Femur (tissue), 1 donor: ENCODE data around the gene APLN.

ENCODE experiments used
- DNase-seq: peaks from one replicate; pipeline ENCODE4 v3.0.0-alpha.2; 2017

Gene APLN

DNA sequence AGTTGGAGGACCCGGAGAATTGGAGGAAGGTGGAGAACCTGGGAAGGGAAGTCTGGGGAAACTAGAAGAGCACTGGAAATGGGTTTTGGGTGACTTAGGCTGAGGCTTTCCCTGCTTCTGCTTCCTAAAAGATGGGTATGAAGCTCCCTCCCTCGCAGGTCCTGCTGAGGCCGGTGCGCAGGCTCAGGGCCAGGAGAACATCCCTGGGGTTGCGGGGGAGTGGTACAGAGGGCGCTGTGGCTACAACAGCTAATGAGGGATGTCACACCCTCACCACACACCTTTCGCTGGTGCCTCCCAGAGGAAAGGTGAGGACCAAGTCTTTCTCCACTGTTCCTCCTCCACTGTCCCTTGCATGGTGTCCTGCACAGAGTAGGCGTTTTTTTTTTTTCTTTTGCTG is 15.8 kb downstream of the APLN start:
- no peak for DNase-seq

DNA sequence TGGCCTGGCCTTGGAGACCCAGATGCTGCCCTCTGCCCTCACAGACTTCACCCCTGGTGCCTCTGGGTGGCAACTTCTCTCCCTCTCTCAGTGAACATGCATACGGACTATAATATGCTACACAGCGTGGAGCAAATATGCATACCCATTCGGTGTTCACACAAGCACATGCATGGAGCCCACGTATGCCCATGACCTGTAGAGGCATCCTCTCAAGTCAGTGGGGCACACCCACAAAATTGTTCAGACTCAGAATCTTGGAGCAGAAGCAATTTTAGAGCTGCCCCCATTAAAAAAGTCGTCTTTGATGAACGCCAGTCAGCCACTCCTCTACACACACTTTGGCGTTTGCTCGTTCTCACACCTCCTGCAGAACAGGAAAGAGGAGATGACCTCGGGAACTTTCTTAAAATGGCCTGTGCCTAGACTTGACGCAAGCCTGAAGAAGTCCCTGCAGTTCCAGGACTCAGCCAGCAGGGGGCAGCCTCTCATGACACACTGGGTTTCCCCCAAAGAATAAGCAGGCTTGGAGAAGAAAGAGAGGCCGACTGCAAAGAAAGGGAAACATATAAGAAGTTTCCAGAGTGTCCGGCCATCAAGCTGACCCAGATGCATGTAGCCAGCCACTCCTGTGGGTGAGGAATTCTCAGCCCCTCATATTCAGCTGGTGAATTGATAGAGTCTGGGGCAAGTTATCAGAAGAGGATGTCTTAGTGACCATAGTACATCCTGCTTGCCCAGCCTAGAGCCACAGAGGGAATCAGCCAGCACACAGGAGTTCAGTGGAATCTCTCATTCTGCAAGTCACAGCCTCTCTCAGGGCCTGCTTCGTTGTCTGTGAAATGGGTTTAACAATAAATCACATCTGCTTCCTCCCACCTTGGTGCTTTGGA is 17.3 kb downstream of the APLN start:
- peak; percentile 77 for DNase-seq

DNA sequence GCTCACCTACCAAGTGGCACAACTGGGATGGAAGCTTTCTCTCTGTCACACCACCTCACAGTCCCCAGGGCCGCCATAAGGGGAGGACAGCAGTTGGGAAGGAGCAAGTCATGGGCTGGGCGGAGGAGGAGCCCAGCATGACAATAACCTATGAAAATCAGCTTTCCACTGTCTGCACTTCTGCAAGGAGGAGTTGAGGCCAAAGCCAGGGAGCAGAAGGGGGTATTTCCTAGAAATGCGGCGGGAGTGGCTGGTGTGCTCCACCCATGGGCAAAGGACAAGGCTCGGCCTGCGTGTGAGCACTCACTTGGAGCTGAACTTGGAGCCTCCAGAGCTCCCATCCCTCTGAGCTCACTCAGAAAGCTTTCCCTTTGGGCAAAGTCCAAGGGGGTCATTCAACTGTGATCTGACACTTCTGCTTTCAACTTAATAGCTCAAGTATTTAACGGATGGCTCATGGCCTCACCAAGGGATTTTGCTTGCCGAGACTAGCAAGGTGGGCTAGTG is 18.5 kb downstream of the APLN start:
- DNase-seq = no peak

DNA sequence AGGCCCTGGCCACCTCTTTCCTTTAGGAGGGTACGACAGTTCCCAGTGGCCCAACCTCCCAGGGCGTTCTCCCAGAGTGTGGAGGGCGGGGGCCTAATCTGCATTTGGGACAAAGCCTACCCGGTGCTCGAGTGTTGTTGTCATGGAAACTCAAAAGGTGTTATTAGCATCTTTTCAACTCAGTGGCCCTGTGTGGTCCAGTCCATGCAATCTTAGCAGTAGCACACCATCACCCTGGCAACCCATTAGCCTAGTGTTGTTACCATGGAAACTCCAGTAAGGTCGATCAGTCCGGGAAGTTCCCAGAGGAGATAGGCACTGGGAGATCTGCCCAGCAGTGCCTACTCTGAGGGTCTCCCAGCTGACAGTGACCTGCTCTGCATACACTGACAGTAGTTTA is 20.2 kb downstream of the APLN start:
- no peak for DNase-seq

DNA sequence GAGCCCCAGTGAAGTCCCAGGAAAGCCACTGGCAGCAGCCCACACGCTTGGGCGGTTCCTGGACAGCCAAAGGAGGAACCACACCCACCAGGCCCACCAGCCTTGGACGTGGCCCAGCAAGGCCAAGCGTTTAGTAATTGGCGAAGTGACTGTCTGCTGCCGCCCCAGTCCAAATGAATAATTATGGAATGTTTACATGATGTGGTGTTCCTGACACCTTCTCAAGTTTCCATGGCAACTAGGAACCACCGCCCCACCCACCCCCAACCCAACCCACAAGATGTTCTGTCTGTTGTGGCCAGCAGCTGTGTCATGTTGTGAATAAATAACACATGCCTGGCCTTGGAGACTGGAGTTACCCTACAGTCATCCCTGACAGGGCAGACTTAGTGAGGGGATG is 22.3 kb downstream of the APLN start:
- peak; percentile 51 for DNase-seq

DNA sequence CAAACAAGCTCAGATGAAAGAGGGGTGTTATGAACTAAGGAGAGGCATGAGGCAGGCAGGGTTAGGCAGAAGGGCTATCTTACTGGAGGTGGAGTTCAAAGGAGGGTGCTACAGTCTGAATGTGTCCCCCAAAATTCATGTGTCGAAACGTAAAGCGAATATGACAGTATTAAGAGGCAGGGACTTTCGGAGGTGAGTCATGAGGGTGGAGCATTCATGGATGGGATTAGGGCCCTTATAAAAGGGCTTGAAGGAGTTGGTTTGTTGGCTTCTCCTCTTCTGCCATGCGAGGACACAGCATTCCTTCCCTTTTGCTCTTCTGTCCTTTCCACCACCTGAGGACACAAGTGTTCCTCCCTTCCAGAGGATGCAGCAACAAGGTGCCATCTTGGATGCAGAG is 22.9 kb downstream of the APLN start:
- no peak for DNase-seq

DNA sequence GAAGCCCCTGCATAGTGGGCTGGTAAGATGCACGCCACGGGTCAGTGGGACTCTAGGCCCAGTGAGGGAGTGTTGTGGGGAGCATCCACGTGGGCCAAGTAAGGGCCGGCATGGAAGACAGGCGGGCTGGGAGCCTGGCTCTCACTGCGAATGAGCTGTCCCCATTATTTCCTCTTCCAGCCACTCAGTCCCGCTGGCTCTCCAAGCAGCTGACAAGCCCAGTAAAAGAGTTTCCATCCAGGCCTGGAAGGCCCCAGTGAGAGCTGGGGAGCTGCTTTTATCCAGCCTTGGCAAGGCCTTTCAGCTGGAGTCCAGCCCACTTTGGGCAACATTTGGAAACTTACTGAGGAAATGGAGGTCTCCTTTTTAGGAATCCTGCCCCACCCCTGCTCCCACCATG is 24.9 kb downstream of the APLN start:
- peak; percentile 68 for DNase-seq

DNA sequence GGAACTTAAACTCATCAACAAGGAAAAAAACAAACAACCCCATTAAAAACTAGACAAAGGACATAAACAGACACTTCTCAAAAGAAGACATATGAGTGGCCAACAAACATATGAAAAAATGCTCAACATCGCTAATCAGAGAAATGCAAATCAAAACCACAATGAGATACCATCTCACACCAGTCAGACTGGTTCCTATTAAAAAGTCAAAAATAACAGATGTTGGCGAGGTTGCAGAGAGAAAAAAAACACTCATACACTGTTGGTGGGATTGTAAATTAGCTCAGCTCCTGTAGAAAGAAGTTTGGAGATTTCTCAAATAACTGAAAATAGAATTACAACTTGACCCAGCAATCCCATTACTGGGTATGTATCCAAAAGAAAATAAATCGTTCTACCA is 28.7 kb downstream of the APLN start:
- DNase-seq = no peak

DNA sequence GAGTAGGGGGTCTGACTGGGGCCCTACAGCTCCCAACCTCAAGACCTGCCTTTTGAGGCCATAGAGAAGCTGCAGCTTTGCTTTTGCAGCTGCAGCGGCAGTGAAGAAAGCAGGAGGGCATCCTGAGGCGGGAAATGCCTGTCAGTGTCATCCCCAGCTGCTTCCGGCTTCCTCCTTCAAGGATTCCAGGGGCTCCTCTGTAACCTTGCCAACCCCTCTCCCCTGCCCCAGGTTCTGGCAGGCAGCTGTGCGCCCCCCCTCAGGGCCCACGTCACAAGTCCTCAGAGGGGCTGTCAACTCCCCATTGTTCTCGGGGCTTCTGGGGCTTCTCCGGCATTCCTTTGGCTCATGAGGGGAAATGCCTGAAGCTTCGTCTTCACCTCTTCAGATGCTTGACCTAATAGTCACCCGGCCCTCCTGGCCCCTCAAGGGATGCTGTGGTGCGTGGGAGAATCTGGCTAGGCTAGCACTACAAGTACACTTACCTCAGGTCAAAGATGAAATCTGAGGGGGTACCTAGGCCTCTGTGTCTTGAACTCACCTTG is 31.9 kb downstream of the APLN start:
- DNase-seq = peak; percentile 51

DNA sequence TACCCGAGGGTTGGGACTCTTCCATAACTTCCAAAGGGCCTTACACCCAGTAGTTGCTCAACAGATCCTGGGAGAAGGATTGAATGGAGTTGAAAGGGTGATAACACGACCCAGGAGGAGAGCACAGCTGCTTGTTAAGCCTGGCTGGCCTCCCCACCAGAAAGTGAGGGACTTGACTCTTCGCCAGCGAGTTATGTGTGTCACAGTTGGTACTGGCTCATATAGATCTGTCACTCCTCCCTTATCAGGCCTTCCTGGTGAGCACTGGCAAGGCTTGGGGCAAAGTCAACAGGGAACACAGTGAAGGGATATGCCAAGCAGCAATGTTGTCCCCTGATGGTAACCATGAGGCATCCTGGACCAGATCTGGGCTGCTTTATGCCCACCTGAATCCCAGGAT is 35.8 kb downstream of the APLN start:
- DNase-seq = no peak

DNA sequence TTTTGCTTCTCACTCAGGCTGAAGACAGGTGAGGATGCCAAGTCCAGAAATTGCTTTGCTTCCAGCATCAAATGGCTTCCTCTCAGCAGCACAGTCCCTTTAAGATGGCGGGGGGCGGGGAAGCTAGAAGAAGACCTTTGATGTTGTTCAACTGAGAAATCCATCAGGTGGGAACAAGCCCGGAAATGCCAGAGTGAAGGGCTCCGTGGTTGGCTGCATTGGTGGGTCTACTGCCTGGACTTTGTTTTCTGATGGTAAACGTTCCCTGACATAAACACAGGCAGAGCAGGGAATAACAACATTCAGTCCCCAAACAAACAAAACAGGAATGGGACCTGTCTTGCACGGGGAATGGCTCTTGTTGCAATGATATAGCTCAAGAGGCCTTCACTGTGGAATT is 37.3 kb downstream of the APLN start:
- DNase-seq = no peak

DNA sequence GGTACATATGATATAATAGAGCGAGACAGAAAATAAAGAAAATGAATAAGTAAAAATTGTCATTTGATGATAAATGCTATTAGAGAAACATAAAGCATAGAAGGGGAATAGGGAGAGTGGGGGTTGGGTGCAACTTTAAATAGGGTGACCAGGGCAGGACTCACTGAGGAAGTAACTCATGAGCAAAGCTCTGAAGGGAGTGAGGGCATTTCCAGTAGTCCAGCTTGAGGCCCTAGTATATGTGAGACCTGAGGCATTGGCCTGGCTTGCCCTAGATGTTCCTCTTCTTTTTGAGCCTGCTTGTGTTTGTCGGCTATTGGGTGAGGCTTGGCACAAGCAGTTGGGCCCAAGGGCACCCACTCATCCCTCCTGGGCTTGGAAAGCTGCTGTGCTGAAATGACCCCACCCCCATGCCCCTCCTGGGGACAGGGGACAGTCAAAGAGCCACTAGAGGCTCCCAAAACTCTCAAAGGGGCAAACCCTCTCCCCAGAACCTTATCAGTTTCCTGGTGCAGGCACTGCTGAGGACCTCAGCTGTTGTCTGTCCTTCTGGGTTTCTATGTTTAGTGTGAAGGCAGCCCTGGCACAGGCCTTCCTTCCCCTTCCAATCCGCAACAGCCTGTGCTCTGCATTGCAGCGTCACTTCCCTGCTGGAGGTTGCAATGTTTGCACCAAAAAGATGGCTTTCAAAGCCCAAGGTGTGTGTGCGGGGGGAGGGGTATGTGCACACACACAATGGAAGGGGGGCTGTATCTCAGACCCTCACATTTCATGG is 40.1 kb downstream of the APLN start:
- no peak for DNase-seq

DNA sequence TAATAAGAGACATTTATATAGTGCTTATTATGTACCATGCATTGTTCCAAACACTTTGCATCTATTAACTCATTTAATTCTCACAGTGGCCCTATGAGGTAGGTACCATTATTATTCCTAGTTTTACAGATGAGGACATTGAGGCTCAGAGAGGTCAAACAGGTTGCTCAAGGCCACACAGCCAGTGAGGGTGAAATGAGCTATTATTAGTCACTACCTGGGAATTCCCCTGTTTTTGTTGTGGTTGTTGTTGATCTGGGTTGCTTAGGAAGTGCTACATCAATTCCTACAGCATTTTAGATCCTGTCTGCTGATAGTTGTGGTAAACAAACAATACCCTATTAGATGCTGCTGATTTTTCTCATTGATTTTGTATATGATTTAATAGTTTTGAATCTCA is 41.2 kb downstream of the APLN start:
- no peak for DNase-seq

DNA sequence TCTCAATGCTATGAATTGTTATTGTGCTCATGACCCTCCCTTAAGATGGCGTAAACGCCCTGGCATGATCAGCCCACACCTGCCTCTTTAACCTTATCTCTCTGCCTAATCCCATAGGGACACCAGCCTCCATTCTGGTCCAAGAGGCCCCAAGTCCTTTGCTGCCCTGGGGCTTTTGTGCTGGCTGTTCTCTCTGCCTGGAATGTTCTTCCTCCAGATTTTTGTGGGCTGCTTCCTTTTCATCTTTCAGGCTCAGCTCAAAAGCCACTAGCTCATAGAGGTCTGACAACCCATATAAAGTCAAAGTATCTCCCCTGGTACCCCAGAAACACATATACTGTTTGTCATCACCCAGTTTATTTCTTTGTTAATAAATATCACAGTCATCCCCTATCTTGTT is 42.4 kb downstream of the APLN start:
- DNase-seq = no peak

DNA sequence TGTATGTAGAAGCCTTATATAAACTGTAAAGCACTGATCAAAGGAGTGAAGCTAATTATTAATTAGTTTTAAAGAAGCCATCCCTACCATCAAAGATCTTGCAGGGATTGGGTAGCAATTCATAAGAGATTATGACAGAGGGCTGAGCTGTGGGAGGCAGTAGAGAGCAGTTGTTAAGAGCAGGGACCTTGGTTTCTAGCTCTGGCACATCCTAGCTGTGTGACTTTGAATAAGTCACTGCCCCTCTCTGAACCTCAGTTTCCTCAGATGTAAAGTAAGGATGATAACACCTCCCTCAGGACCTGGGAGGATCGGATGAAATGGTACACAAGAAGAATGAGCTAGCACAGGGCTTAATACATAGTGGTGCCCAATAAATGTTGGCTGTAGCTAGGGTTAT is 45.4 kb downstream of the APLN start:
- no peak for DNase-seq

DNA sequence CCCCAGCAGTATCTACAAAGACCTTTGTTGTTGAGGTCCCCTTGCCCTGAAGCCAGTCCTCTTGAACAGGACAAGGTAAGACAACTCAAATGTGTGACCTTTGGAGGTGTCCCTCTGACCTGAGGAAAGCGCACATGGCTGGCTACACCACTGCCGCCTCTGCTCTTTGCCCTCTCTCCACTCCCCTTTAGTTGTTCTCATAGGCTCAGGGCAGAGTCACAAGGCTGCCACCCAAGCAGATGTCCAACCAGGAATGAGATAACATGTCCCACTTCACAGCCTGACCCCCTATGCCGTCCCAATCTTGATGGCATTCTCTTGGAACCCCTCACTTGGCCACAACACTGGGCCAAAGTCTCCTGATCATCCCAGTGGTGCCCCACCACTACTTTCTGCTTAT is 46.3 kb downstream of the APLN start:
- no peak for DNase-seq

DNA sequence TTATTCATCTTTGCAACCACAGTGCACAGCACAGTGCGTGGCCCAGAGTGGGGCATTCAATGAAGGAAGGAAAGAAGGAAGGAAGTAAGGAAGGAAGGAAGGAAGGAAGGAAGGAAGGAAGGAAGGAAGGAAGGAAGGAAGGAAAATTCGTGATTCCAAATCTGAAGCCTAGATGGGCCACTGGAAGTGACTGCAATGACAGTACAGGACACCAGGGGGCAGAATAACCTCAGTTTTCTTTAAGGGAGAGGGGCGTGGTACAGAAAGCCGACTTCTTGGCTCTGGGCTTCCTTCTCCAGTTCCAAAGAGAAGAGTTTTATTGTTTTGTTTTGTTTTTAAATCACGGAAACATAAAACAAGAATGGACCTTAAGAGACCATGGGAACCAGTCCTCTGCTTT is 47.8 kb downstream of the APLN start:
- peak; percentile 71 for DNase-seq

DNA sequence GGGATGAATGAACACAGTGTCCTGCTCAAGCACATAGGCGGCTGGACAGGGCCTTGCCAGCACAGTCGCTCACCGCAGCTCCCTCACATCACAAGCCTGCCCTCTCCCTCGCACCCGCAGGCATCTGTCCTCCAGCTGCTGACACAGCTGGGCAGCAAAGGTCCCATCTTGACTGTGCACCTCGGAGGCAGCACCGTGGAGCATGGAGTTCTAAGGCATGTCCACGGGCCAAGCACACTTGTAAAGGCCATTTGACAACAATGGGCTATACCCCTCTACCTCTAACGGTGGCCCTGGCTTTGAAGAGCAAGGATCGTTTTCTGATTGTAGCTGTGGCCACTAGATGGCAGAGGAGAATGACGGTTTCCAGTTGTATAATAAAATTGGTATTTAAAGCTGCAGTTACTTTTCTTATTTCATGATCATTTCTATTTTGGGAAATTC is 53.8 kb downstream of the APLN start:
- no peak for DNase-seq

DNA sequence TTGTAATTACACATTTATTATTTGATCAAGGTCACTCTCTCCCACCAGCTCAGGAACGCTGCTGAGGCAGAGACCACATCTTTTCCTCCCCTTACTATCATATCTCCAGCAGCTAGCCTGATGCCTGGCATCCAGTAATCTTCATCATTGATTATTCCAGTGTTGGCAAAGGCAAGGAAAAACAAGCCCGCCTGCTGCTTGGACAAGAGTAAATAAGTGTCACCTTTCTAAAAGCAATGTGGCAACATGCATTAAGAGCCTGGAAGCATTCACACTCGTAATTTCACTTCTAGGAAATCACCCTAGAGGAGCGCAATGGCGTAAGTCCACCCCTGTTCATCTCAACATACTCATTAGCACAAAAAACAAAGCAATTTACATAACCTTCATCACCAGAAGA is 54.8 kb downstream of the APLN start:
- DNase-seq = no peak

DNA sequence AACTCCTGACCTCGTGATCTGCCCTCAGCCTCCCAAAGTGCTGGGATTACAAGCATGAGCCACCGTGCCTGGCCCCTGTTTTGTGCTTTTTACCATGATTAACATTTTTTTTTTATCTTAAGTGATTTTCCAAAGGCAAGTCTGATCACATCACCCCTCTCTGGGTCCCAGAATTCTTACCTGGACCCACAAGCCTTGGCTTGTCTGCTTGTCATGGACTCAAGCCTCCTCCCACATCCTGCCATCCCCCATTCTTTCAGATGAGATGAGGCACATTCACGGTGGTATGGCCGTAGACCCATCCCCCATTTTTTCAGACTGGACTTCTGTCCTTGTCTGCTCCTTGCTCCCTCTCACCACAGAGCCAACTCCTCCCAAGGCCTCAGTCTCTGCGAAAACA is 55.3 kb downstream of the APLN start:
- no peak for DNase-seq

DNA sequence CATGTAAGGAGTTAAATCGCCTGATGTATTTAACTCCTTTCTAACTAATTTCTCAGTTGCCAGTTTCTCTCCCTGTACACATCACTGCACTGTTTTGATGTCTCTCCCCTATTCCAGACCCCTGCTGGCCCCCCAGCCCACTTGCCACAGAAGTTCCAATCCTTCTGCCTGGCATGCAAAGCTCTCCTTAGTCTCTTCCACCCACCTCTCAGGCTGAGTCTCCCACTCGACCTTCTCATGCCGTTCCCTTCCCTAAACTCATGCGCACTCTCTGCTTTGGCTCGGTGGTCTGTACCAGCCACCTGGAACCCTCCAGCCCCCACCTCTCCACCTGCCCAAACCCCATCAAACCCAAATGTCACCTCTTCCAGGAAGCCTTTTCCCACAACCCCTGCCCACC is 56.9 kb downstream of the APLN start:
- DNase-seq = no peak

DNA sequence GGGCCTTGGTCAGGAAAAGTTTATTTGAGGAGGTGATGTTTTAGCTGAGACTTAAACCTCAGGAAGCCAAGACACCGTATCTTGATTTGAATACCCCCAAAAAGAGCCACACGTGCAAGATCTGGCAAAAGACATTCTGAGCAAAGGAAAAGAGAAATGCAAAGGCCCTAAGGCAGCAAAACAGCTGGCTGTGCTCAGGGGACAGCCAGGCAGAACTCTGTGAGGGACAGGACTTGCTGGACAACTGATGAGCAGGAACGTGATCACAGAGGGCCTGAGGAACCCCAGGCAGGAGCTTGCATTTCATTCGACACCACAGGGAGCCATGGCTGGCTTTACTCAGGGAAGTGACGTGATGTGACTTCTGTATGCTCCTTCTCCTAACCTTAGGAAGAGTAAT is 58.7 kb downstream of the APLN start:
- no peak for DNase-seq
